WTC11 (cell line): ENCODE measurements around the gene PIGQ. TPM values are rescaled to one million over a fixed set of nuclear protein-coding genes. Genes with fewer than 3 reads are reported as not detected.

Experiments
- ATAC-seq: fragments of 200-7000 bp; cut with Tn5 transposase; 2 replicates; pipeline ENCODE4 v1.10.0; 2021; ENCODE audit warnings: mild to moderate bottlenecking, moderate library complexity
- CTCF ChIA-PET: fragments of 300-600 bp; sonication (Branson Sonifier 250); formaldehyde crosslinking; loops from one replicate; lab custom pipeline; 2021; ENCODE audit warnings: antibody characterized with exemption; lab: Charles Lee
- POLR2A ChIA-PET: fragments of 350-600 bp; sonication (Branson Sonifier 250); formaldehyde crosslinking; loops from one replicate; lab custom pipeline; 2021; ENCODE audit warnings: antibody characterized with exemption; lab: Charles Lee
- DNase-seq: peaks from one replicate; pipeline ENCODE4 v3.0.0; 2021; ENCODE audit warnings: low spot score
- H3K27ac Mint-ChIP-seq: 2 replicates; pipeline ENCODE4 v1.8.0; 2021; ENCODE audit warnings: mixed read lengths
- H3K27me3 Mint-ChIP-seq: 2 replicates; pipeline ENCODE4 v1.8.0; 2021; ENCODE audit warnings: low read depth, mild to moderate bottlenecking, moderate library complexity, mixed read lengths
- H3K36me3 Mint-ChIP-seq: 2 replicates; pipeline ENCODE4 v1.8.0; 2021; ENCODE audit warnings: mixed read lengths
- H3K4me1 Mint-ChIP-seq: 2 replicates; pipeline ENCODE4 v1.8.0; 2022; ENCODE audit warnings: mixed read lengths
- H3K4me3 Mint-ChIP-seq: 2 replicates; pipeline ENCODE4 v1.8.0; 2021; ENCODE audit warnings: mild to moderate bottlenecking, moderate library complexity, mixed read lengths
- H3K9me3 Mint-ChIP-seq: 2 replicates; pipeline ENCODE4 v1.8.0; 2021; ENCODE audit warnings: mixed read lengths
- ARID4B ChIP-seq: sonication (generic); formaldehyde crosslinking; IDR thresholded peaks from 2 replicates; pipeline ENCODE4 v1.8.0; 2023; ENCODE audit warnings: missing genetic modification reagents, mild to moderate bottlenecking, borderline replicate concordance
- ATF1 ChIP-seq: sonication (generic); formaldehyde crosslinking; IDR thresholded peaks from 2 replicates; pipeline ENCODE4 v1.8.1; 2023; ENCODE audit warnings: mild to moderate bottlenecking, moderate library complexity, missing genetic modification reagents
- ATF2 ChIP-seq: sonication (generic); formaldehyde crosslinking; IDR thresholded peaks from 2 replicates; pipeline ENCODE4 v1.8.1; 2022; ENCODE audit warnings: low read depth, missing genetic modification reagents, borderline replicate concordance
- CBFB ChIP-seq: sonication (generic); formaldehyde crosslinking; IDR thresholded peaks from 2 replicates; pipeline ENCODE4 v1.8.1; 2022; ENCODE audit warnings: mild to moderate bottlenecking, low read depth, missing genetic modification reagents
- CREB1 ChIP-seq: sonication (generic); formaldehyde crosslinking; IDR thresholded peaks from 2 replicates; pipeline ENCODE4 v1.8.0; 2023; ENCODE audit warnings: mild to moderate bottlenecking, missing genetic modification reagents
- E2F1 ChIP-seq: sonication (generic); formaldehyde crosslinking; IDR thresholded peaks from 2 replicates; pipeline ENCODE4 v1.8.0; 2022; ENCODE audit warnings: mild to moderate bottlenecking, missing genetic modification reagents
- ERG ChIP-seq: fragments of 250-450 bp; sonication (Bioruptor Pico); IDR thresholded peaks from 2 replicates; pipeline ENCODE4 v1.8.0; 2021; ENCODE audit warnings: mild to moderate bottlenecking
- MLX ChIP-seq: sonication (generic); formaldehyde crosslinking; IDR thresholded peaks from 2 replicates; pipeline ENCODE4 v1.8.1; 2023; ENCODE audit warnings: mild to moderate bottlenecking, missing genetic modification reagents, moderate library complexity
- MYBL2 ChIP-seq: sonication (generic); formaldehyde crosslinking; IDR thresholded peaks from 2 replicates; pipeline ENCODE4 v1.8.1; 2023; ENCODE audit warnings: mild to moderate bottlenecking, moderate library complexity, missing genetic modification reagents
- OVOL2 ChIP-seq: fragments of 250-450 bp; sonication (Bioruptor Pico); IDR thresholded peaks from 2 replicates; pipeline ENCODE4 v1.9.0; 2021; ENCODE audit warnings: mild to moderate bottlenecking, borderline replicate concordance
- PRDM15 ChIP-seq: sonication (generic); formaldehyde crosslinking; IDR thresholded peaks from 2 replicates; pipeline ENCODE4 v1.8.0; 2022; ENCODE audit warnings: missing genetic modification reagents
- SMAD4 ChIP-seq: sonication (generic); formaldehyde crosslinking; IDR thresholded peaks from 2 replicates; pipeline ENCODE4 v1.8.0; 2022; ENCODE audit warnings: mild to moderate bottlenecking, missing genetic modification reagents
- ZNF281 ChIP-seq: sonication (generic); formaldehyde crosslinking; IDR thresholded peaks from 2 replicates; pipeline ENCODE4 v1.8.0; 2023; ENCODE audit warnings: mild to moderate bottlenecking, missing genetic modification reagents
- ZNF416 ChIP-seq: fragments of 250-450 bp; sonication (Bioruptor Pico); IDR thresholded peaks from 2 replicates; pipeline ENCODE4 v1.9.0; 2021; ENCODE audit warnings: mild to moderate bottlenecking, inconsistent platforms
- ZNF512 ChIP-seq: sonication (generic); formaldehyde crosslinking; IDR thresholded peaks from 2 replicates; pipeline ENCODE4 v1.8.1; 2022; ENCODE audit warnings: missing genetic modification reagents, borderline replicate concordance
- ZSCAN18 ChIP-seq: fragments of 250-450 bp; sonication (Bioruptor Pico); IDR thresholded peaks from 2 replicates; pipeline ENCODE4 v2.1.2; 2022; ENCODE audit warnings: mild to moderate bottlenecking, moderate library complexity
- total RNA-seq: library from RNA; stranded (reverse); gene quantifications from 3 replicates; pipeline ENCODE4 v1.2.3, GENCODE V29; 2021

Gene PIGQ
- total RNA-seq, 1 experiment from 2014 or later: 63.7 TPM

GRCh38 chr16:616733-617586 lies 47.2 kb downstream of the PIGQ start:
- ATAC-seq: no peak
- POLR2A ChIA-PET: no interaction called here
- no peak for TF ChIP-seq MLX (CRISPR knock-in tag)
- TF ChIP-seq CREB1 (CRISPR knock-in tag): no peak
- TF ChIP-seq ATF1 (CRISPR knock-in tag): no peak
- TF ChIP-seq ZNF416: no peak
- no peak for TF ChIP-seq PRDM15 (CRISPR knock-in tag)
- TF ChIP-seq MYBL2: no peak
- TF ChIP-seq ATF2 (CRISPR knock-in tag): no peak
- no peak for TF ChIP-seq ZSCAN18 (CRISPR knock-in tag)
- TF ChIP-seq OVOL2: no peak
- TF ChIP-seq ARID4B: no peak
- no peak for TF ChIP-seq ZNF281
- TF ChIP-seq ERG (CRISPR knock-in tag): no peak
- TF ChIP-seq SMAD4: no peak
- TF ChIP-seq E2F1 (CRISPR knock-in tag): no peak
- TF ChIP-seq CBFB (CRISPR knock-in tag): no peak
- TF ChIP-seq ZNF512 (CRISPR knock-in tag): no peak

More at GRCh38 chr16:616733-617586, 47.2 kb downstream of the PIGQ start:
- H3K9me3 Mint-ChIP-seq: no peaks in the 10 kb centered on the region
- H3K36me3 Mint-ChIP-seq: peaks cover 13% of the 10 kb centered on the region
- no peak overlapping the region for H3K4me3 Mint-ChIP-seq
- CTCF ChIA-PET: interaction anchor here (0.6 kb wide), 1 partner anchor 230 kb away, joined by 5 read pairs; no protein-coding TSS in a partner anchor
- H3K4me1 Mint-ChIP-seq: peaks cover 5% of the 10 kb centered on the region
- H3K27me3 Mint-ChIP-seq: no peaks in the 10 kb centered on the region
- DNase-seq: no peak
- H3K27ac Mint-ChIP-seq: no peak overlapping the region
